GM12878 (cell line): ENCODE results near the gene DCST1. TPM values are rescaled to one million over a fixed set of nuclear protein-coding genes. Genes with fewer than 3 reads are reported as not detected.

Experiments
- ATF7 ChIP-seq: fragments of 450-650 bp; IDR thresholded peaks from 2 replicates; pipeline ENCODE4 v1.6.1; 2016; ENCODE audit warnings: low read depth, mild to moderate bottlenecking
- CBFB ChIP-seq: IDR thresholded peaks from 2 replicates; pipeline ENCODE4 v1.6.1; 2016; ENCODE audit warnings: antibody characterized with exemption, low read depth
- CHD2 ChIP-seq: IDR thresholded peaks from 2 replicates; pipeline ENCODE4 v1.6.1; 2011; ENCODE audit warnings: low read depth, low read length, improper control_type of control experiment, borderline replicate concordance
- CREM ChIP-seq: IDR thresholded peaks from 2 replicates; pipeline ENCODE4 v1.6.1; 2014; ENCODE audit warnings: antibody characterized with exemption, low read depth
- ESRRA ChIP-seq: IDR thresholded peaks from 2 replicates; pipeline ENCODE4 v1.6.1; 2012; ENCODE audit warnings: mild to moderate bottlenecking, low read length, improper control_type of control experiment
- HDAC6 ChIP-seq: fragments of 200-600 bp; sonication (generic); IDR thresholded peaks from one replicate; pipeline ENCODE4 v1.8.0; 2017; ENCODE audit warnings: antibody characterized with exemption; ENCODE audit not compliant: unreplicated experiment
- NFXL1 ChIP-seq: fragments of 450-650 bp; IDR thresholded peaks from 2 replicates; pipeline ENCODE4 v1.6.1; 2017; ENCODE audit warnings: antibody characterized with exemption, mild to moderate bottlenecking, borderline replicate concordance
- PBX3 ChIP-seq: IDR thresholded peaks from 2 replicates; pipeline ENCODE4 v1.6.1; 2011; ENCODE audit warnings: mild to moderate bottlenecking, low read depth, low read length, moderate library complexity; ENCODE audit not compliant: insufficient replicate concordance
- PKNOX1 ChIP-seq: fragments of 450-650 bp; IDR thresholded peaks from 2 replicates; pipeline ENCODE4 v1.6.1; 2016; ENCODE audit warnings: mild to moderate bottlenecking
- SMARCA5 ChIP-seq: fragments of 450-650 bp; IDR thresholded peaks from 2 replicates; pipeline ENCODE4 v1.6.1; 2017; ENCODE audit warnings: mild to moderate bottlenecking
- SP1 ChIP-seq: IDR thresholded peaks from one replicate; pipeline ENCODE4 v1.6.1; 2011; ENCODE audit warnings: low read depth, low read length
- SRF ChIP-seq, 2 experiments: IDR thresholded peaks; 2 replicates each; pipeline ENCODE4 v1.6.1; 2011; ENCODE audit warnings: low read depth in 2 of 2, low read length in 2 of 2, mild to moderate bottlenecking in 1 of 2, moderate library complexity in 1 of 2
- ZNF24 ChIP-seq: fragments of 450-650 bp; IDR thresholded peaks from 2 replicates; pipeline ENCODE4 v1.6.1; 2017; ENCODE audit warnings: antibody characterized with exemption, mild to moderate bottlenecking
- ZSCAN29 ChIP-seq: fragments of 450-650 bp; IDR thresholded peaks from 2 replicates; pipeline ENCODE4 v1.6.1; 2017; ENCODE audit warnings: mild to moderate bottlenecking, moderate library complexity
- polyA plus RNA-seq, 11 experiments: library from polyadenylated mRNA; depleted of rRNA in 4 of 11; unstranded in 6 of 11; stranded (reverse) in 5 of 11; fragments of >200 nt; fragmentation: Nextera tagmentation in 4 of 11; fragmentation: Illumina TruSeq in 1 of 11; extraction: Ambion mirVana in 4 of 11; extraction: Trizol in 1 of 11; gene quantifications; 1 replicate in 1 of 11; 2 replicates in 10 of 11; pipeline versions ENCODE4 v1.2.1 to v1.2.3, GENCODE V29; 2011 to 2016; ENCODE audit warnings: inconsistent platforms in 2 of 11, missing spikeins in 2 of 11, low read depth in 1 of 11
- total RNA-seq, 4 experiments: library from RNA; depleted of rRNA in 3 of 4; stranded (reverse); fragments of >200 nt in 3 of 4; fragmentation: Illumina TruSeq in 1 of 4; extraction: Trizol in 1 of 4; gene quantifications; 2 replicates each; pipeline versions ENCODE4 v1.2.1 to v1.2.3, GENCODE V29; 2013 to 2021
- TF ChIP-seq, protein P1 (sequence below): fragments of 450-650 bp; formaldehyde crosslinking; IDR thresholded peaks from 2 replicates; pipeline ENCODE4 v1.5.0; 2022; ENCODE audit warnings: mild to moderate bottlenecking, missing genetic modification characterization

DCST1 gene
- total and polyA plus RNA-seq, 10 of the 15 experiments (the other 5 are each of a cell fraction or from before 2014, with no cell fraction given), result not detected

DNA sequence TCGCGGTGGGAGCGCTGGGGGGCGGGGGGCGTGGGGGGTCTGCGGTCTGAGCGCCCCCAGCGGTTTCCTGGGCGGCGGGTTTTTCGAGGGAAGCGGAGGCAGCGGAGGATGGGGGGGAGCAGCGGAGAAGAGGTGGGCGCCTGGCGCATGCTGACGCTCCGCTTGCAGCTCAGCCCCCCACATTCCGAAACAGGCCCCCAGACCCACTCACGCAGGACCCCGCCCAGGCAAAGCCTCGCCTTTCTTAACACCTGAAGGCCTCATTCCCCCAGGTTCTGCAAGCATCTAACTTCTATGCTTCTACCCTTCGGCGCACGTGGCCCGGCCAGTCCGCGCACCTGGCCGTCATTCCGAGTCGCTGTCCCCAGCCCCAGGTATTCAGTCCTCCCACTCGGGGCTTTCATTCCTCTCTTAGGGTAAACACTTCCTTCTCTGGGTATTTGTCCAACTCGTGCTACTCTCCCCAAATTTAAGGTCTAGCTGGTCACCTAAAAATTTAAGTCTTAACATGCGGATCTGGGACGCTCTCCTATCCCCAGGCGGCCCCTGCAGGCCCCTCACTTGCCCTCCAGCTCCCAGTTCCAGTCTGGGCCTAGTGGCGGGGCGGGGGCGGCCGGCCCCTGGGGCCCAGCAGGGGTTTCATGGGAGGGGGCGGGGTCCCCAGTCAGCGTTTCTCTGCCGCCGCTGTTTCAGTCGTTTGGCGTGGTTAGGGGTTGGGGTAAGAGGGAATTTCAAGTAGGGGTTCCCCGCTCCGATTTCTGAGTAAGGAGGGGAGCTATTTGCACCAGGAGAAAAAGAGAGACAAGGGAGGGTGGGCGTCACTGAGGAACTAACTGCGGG lies 33.8 kb upstream of the DCST1 start (continued):
- TF ChIP-seq SP1, result peak; percentile 79
- no peak for TF ChIP-seq HDAC6
- TF ChIP-seq NFXL1, result no peak
- TF ChIP-seq PBX3, result peak; percentile 33
- TF ChIP-seq ZNF24, result no peak
- TF ChIP-seq CREM, result no peak
- TF ChIP-seq SMARCA5, result 0 out of 2 replicates have a peak, but pooled peaks have one; percentile 11
- TF ChIP-seq ZSCAN29, result no peak
- TF ChIP-seq, protein P1, sequence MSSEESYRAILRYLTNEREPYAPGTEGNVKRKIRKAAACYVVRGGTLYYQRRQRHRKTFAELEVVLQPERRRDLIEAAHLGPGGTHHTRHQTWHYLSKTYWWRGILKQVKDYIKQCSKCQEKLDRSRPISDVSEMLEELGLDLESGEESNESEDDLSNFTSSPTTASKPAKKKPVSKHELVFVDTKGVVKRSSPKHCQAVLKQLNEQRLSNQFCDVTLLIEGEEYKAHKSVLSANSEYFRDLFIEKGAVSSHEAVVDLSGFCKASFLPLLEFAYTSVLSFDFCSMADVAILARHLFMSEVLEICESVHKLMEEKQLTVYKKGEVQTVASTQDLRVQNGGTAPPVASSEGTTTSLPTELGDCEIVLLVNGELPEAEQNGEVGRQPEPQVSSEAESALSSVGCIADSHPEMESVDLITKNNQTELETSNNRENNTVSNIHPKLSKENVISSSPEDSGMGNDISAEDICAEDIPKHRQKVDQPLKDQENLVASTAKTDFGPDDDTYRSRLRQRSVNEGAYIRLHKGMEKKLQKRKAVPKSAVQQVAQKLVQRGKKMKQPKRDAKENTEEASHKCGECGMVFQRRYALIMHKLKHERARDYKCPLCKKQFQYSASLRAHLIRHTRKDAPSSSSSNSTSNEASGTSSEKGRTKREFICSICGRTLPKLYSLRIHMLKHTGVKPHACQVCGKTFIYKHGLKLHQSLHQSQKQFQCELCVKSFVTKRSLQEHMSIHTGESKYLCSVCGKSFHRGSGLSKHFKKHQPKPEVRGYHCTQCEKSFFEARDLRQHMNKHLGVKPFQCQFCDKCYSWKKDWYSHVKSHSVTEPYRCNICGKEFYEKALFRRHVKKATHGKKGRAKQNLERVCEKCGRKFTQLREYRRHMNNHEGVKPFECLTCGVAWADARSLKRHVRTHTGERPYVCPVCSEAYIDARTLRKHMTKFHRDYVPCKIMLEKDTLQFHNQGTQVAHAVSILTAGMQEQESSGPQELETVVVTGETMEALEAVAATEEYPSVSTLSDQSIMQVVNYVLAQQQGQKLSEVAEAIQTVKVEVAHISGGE (CRISPR knock-in tag), result no peak
- no peak for TF ChIP-seq ESRRA
- 0 out of 2 replicates have a peak, but pooled peaks have one; percentile 12 for TF ChIP-seq CHD2
- no peak for TF ChIP-seq CBFB
- 0 out of 2 replicates have a peak, but pooled peaks have one; percentile 6 for TF ChIP-seq PKNOX1
- TF ChIP-seq SRF (IDR thresholded peaks at IDR 0.05; ENCODE audit: low read depth in 2 of 2, low read length in 2 of 2), result no peak
- peak; percentile 24; the same call in 1 of the 2 replicates for TF ChIP-seq ATF7
